Astrocyte of the spinal cord (primary cell): ENCODE measurements around the gene ZNF580.

ENCODE experiments used
- DNase-seq: peaks from one replicate; pipeline ENCODE4 v3.0.0; 2011; ENCODE audit warnings: low read depth, low spot score
- H3K4me3 ChIP-seq: 2 replicates; pipeline ENCODE4 v1.5.1; 2011; ENCODE audit warnings: low read depth, mild to moderate bottlenecking, low read length, moderate library complexity
- CTCF ChIP-seq: IDR thresholded peaks from 2 replicates; pipeline ENCODE4 v1.5.1; 2012; ENCODE audit warnings: low read depth, mild to moderate bottlenecking, low read length, inconsistent platforms
- in situ Hi-C: cut with HindIII; loops from 2 replicates; pipeline ENCODE4 v1.10.0; 2017; ENCODE audit warnings: low sequenced_read_pairs

ZNF580 gene

GRCh38 chr19:55635334-55635717 lies 5.5 kb upstream of the ZNF580 start:
- peak overlapping the region; percentile 84 for H3K4me3 ChIP-seq
- in situ Hi-C loops = no loop called here
- TF ChIP-seq CTCF = no peak
- DNase-seq = no peak

DNA sequence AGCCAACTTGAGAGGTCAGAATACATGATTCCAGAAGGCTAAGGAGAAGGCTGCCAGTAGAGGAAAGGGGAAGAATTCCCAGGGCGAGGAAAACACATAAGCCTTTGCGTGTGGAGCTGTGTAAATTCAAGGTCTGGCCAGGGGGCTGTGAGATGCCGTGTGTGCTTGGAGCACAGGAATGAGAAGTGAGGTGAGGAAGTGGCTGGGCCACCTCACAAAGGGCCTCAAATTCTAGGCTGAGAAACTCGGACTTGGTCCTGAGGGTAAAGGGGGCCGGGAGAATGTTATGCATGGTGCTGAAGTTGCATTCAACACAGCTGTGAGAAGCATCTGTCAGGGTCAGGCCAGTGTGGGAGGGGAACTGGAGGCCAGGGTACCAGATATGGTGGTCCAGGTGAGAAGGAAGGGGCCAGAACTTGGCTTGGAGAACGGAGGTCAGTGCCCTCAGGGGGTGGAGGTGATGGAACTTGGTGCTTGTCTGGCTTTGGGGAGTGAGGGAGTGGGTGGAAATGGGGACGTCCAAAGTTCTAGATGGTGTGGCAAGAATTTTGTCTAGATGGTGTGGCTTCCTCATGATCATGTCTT lies 4.9 kb upstream of the ZNF580 start:
- TF ChIP-seq CTCF = no peak
- in situ Hi-C loops = no loop called here
- peak overlapping the region; percentile 84 for H3K4me3 ChIP-seq
- no peak for DNase-seq

DNA sequence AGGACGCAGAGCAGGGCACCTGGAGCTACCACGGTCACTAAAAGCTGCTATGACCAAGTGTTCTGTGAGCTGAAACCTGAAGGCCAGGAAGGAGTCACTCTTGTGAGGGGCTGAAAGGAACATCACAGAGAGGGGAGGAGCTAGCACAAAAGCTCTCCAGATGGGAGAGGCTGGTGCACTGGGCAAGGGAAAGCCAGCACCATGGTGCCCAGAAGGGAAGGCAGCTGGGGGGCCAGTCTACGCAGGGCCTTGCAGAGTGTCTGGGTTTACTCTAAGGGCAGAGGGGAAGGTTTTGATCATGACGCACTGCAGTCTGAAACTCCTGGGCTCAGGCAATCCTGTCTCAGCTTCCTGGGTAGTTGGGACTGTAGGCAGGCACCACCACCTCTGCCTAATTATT lies 4.1 kb upstream of the ZNF580 start:
- no peak overlapping the region for H3K4me3 ChIP-seq
- in situ Hi-C loops = no loop called here
- DNase-seq = no peak
- TF ChIP-seq CTCF = no peak

- in situ Hi-C loops = no loop called here
- no peak for TF ChIP-seq CTCF
- H3K4me3 ChIP-seq = no peak overlapping the region
- no peak for DNase-seq
Measured at GRCh38 chr19:55637534-55637933, 3.3 kb upstream of the ZNF580 start.

- peak; percentile 50 for TF ChIP-seq CTCF
- in situ Hi-C loops = no loop called here
- H3K4me3 ChIP-seq = no peak overlapping the region
- no peak for DNase-seq
Measured at GRCh38 chr19:55638864-55639359, 1.9 kb upstream of the ZNF580 start.

- H3K4me3 ChIP-seq = peak overlapping the region; percentile 84
- DNase-seq = peak; percentile 59
- TF ChIP-seq CTCF = peak; percentile 33
- in situ Hi-C loops = no loop called here
Measured at GRCh38 chr19:55640043-55640576, 692 bp upstream of the ZNF580 start.
